Activated CD8-positive, alpha-beta T cell treated with anti-CD3 and anti-CD28 coated beads for 36 hours (primary cell): Measurements from ENCODE around the gene E2F4. TPM values are rescaled to one million over a fixed set of nuclear protein-coding genes. Genes with fewer than 3 reads are reported as not detected.

ENCODE experiments used
- ATAC-seq: fragments of 200-7000 bp; cut with Tn5 transposase; one replicate; pipeline ENCODE4 v1.10.0; 2021; ENCODE audit warnings: mild to moderate bottlenecking, moderate library complexity
- CTCF ChIA-PET: fragments of 350-600 bp; sonication (Branson Sonifier 250); formaldehyde crosslinking; loops from one replicate; lab custom pipeline; 2021; ENCODE audit warnings: antibody characterized with exemption; lab: Charles Lee
- POLR2A ChIA-PET: fragments of 350-600 bp; sonication (Branson Sonifier 250); formaldehyde crosslinking; loops from one replicate; lab custom pipeline; 2021; ENCODE audit warnings: antibody characterized with exemption; lab: Charles Lee
- DNase-seq: peaks from one replicate; pipeline ENCODE4 v3.0.0-alpha.2; 2020
- H3K27ac Mint-ChIP-seq: one replicate; pipeline ENCODE4 v1.8.0; 2021; ENCODE audit warnings: mild to moderate bottlenecking, mixed read lengths
- H3K27me3 Mint-ChIP-seq: one replicate; pipeline ENCODE4 v1.8.0; 2021; ENCODE audit warnings: mixed read lengths
- H3K36me3 Mint-ChIP-seq: one replicate; pipeline ENCODE4 v1.8.0; 2021; ENCODE audit warnings: low read depth, mixed read lengths
- H3K4me1 Mint-ChIP-seq: one replicate; pipeline ENCODE4 v1.8.0; 2021; ENCODE audit warnings: low read depth, mixed read lengths
- H3K4me3 Mint-ChIP-seq: one replicate; pipeline ENCODE4 v1.8.0; 2021; ENCODE audit warnings: mild to moderate bottlenecking, moderate library complexity, mixed read lengths
- H3K9me3 Mint-ChIP-seq: one replicate; pipeline ENCODE4 v1.8.0; 2021; ENCODE audit warnings: mixed read lengths
- intact Hi-C: fragments of 100-400 bp; cut with micrococcal nuclease; formaldehyde crosslinking; loops from one replicate; pipeline ENCODE4 v1.10.0; 2022
- total RNA-seq, 2 experiments: library from RNA; stranded (reverse); gene quantifications; one replicate each; pipeline ENCODE4 v1.2.3, GENCODE V29; 2021
- TF ChIP-seq, protein P1 (sequence below): fragments of 200-600 bp; IDR thresholded peaks from one replicate; pipeline ENCODE4 v1.8.0; 2022; ENCODE audit warnings: antibody characterized with exemption, mild to moderate bottlenecking

The E2F4 gene
- total RNA-seq, 2 experiments from 2014 or later: 104 to 105 TPM

DNA sequence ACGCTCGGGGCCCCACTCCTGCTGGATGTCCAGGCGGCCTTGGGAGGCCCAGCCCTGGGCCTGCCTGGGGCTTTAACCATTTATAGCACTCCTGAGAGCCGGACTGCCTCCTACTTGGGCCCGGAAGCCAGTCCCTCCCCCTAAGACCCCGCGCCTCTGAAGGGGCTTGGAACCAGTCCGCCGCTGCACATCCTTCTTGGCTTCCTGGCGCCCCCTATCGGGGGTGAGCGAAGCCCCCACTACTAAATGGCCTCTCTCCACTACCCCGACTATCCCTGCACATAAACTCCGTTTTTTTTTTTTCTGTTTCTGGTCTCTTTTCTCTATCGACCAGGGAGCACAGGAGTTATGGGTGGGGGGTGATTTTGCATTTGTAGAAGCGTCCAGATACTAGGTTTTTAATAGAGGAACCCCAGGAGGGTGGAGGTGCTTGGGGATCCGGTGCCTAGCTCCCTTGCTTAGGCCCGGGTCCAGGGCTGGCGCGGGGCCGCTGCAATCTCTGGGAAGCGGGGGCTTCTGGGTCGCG, 22.2 kb upstream of the E2F4 start:
- TF ChIP-seq, protein P1, sequence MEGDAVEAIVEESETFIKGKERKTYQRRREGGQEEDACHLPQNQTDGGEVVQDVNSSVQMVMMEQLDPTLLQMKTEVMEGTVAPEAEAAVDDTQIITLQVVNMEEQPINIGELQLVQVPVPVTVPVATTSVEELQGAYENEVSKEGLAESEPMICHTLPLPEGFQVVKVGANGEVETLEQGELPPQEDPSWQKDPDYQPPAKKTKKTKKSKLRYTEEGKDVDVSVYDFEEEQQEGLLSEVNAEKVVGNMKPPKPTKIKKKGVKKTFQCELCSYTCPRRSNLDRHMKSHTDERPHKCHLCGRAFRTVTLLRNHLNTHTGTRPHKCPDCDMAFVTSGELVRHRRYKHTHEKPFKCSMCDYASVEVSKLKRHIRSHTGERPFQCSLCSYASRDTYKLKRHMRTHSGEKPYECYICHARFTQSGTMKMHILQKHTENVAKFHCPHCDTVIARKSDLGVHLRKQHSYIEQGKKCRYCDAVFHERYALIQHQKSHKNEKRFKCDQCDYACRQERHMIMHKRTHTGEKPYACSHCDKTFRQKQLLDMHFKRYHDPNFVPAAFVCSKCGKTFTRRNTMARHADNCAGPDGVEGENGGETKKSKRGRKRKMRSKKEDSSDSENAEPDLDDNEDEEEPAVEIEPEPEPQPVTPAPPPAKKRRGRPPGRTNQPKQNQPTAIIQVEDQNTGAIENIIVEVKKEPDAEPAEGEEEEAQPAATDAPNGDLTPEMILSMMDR: peak; percentile 83
- Mint-ChIP-seq H3K36me3 (peaks cover 10% of the 10 kb centered on the region), H3K4me3 (peak overlapping the region; percentile 73), H3K27me3 (peaks cover 75% of the 10 kb centered on the region), H3K27ac (peak overlapping the region; percentile 72), H3K9me3 (no peaks in the 10 kb centered on the region), H3K4me1 (peaks cover 54% of the 10 kb centered on the region)
- DNase-seq (peak; percentile 69), ATAC-seq (peak; percentile 12)
- intact Hi-C loops: no loop called here
- CTCF ChIA-PET: interaction anchor here (0.8 to 16.0 kb wide), 11 partner anchors 10 to 216 kb away, joined by 3 to 209 read pairs (median 5); partner anchors contain the start of genes B3GNT9, CES3, FBXL8 and HSF4
- POLR2A ChIA-PET: interaction anchor here (9.2 kb wide), 1 partner anchor 9 kb away, joined by 67 read pairs; the partner anchor contains the start of genes FBXL8 and TRADD

DNA sequence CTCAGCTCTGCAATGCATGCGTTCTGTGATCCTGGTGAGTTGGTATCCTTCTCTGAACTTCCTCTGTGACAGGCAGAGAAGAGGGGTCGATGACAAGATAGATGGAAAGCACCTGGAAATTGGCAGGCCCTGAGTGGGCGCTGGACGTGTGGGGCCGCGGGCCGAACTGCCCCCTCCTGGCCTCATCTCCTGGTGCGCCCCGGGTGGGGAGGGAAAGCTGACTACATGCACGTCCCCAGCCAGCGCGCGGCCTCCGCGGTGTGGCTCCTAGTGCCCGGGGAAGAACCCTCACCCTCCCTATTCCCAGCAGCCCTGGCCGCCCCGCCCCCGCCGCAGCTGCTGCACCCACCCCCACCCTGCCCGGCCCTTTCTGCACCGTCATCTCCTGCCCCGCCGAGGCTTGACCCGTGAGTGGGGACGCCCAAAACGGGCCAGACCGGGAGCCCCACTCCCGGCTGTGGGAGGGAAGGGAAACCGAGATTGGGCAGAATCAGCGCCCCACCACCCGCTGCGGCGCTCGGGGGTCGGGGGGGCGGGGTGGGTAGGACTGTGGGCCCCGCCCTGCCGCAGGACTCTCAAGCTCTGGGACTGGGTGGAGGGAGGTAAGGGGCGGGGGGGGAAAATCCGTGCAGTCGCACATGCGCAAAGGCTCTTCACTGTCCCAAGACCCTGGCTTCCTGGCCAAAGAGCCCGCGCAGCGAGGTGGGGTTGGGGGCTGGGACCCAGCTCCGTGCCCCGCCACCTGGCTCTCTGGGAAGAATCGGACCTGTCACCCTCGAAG, 21.6 kb upstream of the E2F4 start, which contains the start of gene NOL3:
TSS of gene NOL3 (plus strand) at position 371 of the 781 bp plus-strand sequence.
- Mint-ChIP-seq H3K9me3 (no peaks in the 10 kb centered on the region), H3K4me1 (peaks cover 51% of the 10 kb centered on the region), H3K27me3 (peaks cover 72% of the 10 kb centered on the region), H3K36me3 (peaks cover 12% of the 10 kb centered on the region), H3K27ac (peak within 1 kb of the TSS; percentile 72), H3K4me3 (peak within 1 kb of the TSS; percentile 73)
- ChIA-PET CTCF (interaction anchor here (0.7 to 16.0 kb wide), 10 partner anchors 9 to 216 kb away, joined by 3 to 209 read pairs (median 6); partner anchors contain the start of genes B3GNT9, CES3, FBXL8 and HSF4), POLR2A (interaction anchor here (0.9 to 9.2 kb wide), 2 partner anchors 9 to 152 kb away, joined by 3 to 67 read pairs; partner anchors contain the start of genes FBXL8 and TRADD)
- peak; percentile 89 for DNase-seq
- peak; percentile 57 for ATAC-seq
- TF ChIP-seq, protein P1: no peak
- intact Hi-C loops: no loop called here

DNA sequence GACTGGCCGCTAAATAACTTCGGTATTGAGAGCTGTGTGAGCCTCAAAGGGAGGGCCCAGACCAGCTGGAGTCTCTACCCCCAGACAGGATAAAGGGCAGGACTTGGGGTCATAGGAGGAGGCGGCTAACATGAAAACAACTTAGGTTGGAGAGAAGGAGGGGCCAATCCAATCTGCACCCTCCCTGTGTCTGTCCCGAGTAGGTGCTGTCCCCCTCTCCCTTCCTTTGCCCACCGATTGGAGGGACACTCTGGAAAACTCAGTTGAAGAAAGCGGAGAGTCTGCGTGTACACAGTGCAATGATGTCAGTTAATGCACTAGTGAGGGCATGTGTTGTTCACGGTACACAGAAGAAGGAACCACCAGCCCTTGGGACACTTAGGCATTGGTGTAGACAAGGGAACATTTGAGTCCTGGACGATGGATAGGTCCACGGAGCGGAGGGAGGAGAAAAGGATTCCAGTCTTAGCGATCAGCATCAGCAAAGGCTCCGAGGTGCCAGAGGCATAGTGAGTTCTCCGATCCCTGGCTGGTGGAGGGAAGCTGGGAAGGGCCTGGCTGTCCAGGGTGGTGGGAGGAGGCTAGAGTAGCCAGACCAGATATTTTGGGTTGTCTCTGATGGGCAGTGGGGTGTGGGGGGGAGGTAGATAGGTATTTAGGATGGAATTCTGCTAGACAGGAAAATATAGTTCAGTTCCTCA, 20.9 kb upstream of the E2F4 start:
- Mint-ChIP-seq H3K27ac (peak overlapping the region; percentile 21), H3K4me3 (peak overlapping the region; percentile 73), H3K27me3 (peaks cover 73% of the 10 kb centered on the region), H3K4me1 (peaks cover 53% of the 10 kb centered on the region), H3K9me3 (no peaks in the 10 kb centered on the region), H3K36me3 (peaks cover 12% of the 10 kb centered on the region)
- no peak for DNase-seq
- intact Hi-C loops: no loop called here
- TF ChIP-seq, protein P1: no peak
- CTCF ChIA-PET: interaction anchor here (0.7 to 16.0 kb wide), 8 partner anchors 8 to 195 kb away, joined by 3 to 209 read pairs (median 4); partner anchors contain the start of genes B3GNT9, FBXL8, HSF4 and MATCAP1
- POLR2A ChIA-PET: interaction anchor here (0.9 to 9.2 kb wide), 2 partner anchors 10 to 153 kb away, joined by 3 to 67 read pairs; partner anchors contain the start of genes FBXL8 and TRADD
- ATAC-seq: peak; percentile 20

DNA sequence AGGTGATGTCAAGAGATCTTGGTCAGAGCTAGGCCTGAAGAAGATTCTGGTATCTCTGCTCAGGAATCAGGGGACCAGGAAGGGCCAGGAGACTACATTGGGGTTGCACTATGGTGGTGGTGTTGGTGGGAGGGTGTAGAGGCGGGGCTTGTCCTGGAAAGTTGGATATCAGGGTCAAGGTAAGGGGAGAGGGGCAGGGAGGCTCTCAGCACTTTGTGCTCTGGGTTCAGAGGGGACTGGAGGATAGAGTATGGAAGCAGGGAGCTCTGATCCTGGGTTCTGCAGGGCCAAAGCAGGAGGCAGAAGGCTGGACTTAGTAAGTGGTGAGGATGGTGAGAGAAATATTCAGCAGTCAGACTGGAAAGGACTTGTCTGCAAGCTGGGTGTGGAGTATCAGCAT, 18.6 kb upstream of the E2F4 start:
- ATAC-seq (no peak), DNase-seq (no peak)
- intact Hi-C loops: no loop called here
- POLR2A ChIA-PET: interaction anchor here (0.8 to 9.2 kb wide), 2 partner anchors 12 to 208 kb away, joined by 3 to 67 read pairs; partner anchors contain the start of genes FBXL8 and TRADD
- Mint-ChIP-seq H3K27ac (peak overlapping the region; percentile 32), H3K27me3 (peaks cover 68% of the 10 kb centered on the region), H3K36me3 (peaks cover 7% of the 10 kb centered on the region), H3K4me1 (peaks cover 51% of the 10 kb centered on the region), H3K4me3 (peak overlapping the region; percentile 85), H3K9me3 (no peaks in the 10 kb centered on the region)
- TF ChIP-seq, protein P1: no peak
- CTCF ChIA-PET: interaction anchor here (1.3 to 16.0 kb wide), 3 partner anchors 12 to 155 kb away, joined by 6 to 209 read pairs (median 32); partner anchors contain the start of genes B3GNT9, FBXL8, HSF4 and TRADD
